Stimulated activated CD8-positive, alpha-beta memory T cell treated with anti-CD3 and anti-CD28 coated beads, Interleukin-7, amount 100 ng/mL, for 24 hours (primary cell): ENCODE data around the gene GALNT16.

Experiments
- DNase-seq: peaks from one replicate; pipeline ENCODE4 v3.0.0-alpha.2; 2020; ENCODE audit warnings: low read depth

The GALNT16 gene

GRCh38 chr14:69339426-69339825 is 79.5 kb downstream of the GALNT16 start:
- DNase-seq, result no peak

- no peak for DNase-seq
Measured at GRCh38 chr14:69342928-69343525, 83.1 kb downstream of the GALNT16 start.

GRCh38 chr14:69344171-69344570 is 84.2 kb downstream of the GALNT16 start:
- DNase-seq, result no peak

GRCh38 chr14:69345402-69345801 is 85.4 kb downstream of the GALNT16 start:
- DNase-seq, result no peak

GRCh38 chr14:69346710-69347109 is 86.8 kb downstream of the GALNT16 start:
- DNase-seq, result no peak

- no peak for DNase-seq
Measured at GRCh38 chr14:69349091-69349777, 89.3 kb downstream of the GALNT16 start.

GRCh38 chr14:69350892-69351291 is 90.9 kb downstream of the GALNT16 start:
- DNase-seq, result no peak

GRCh38 chr14:69351385-69351784 is 91.4 kb downstream of the GALNT16 start:
- DNase-seq, result no peak

- DNase-seq, result no peak
Measured at GRCh38 chr14:69351911-69352310, 92.0 kb downstream of the GALNT16 start.

- no peak for DNase-seq
Measured at GRCh38 chr14:69353168-69353567, 93.2 kb downstream of the GALNT16 start.

- DNase-seq, result peak; percentile 25
Measured at GRCh38 chr14:69354383-69355153, 94.6 kb downstream of the GALNT16 start.

- no peak for DNase-seq
Measured at GRCh38 chr14:69355154-69355597, 95.2 kb downstream of the GALNT16 start.

GRCh38 chr14:69355607-69356281 is 95.8 kb downstream of the GALNT16 start:
- no peak for DNase-seq

GRCh38 chr14:69356903-69357543 is 97.1 kb downstream of the GALNT16 start:
- no peak for DNase-seq

GRCh38 chr14:69357544-69358200 is 97.7 kb downstream of the GALNT16 start:
- no peak for DNase-seq

GRCh38 chr14:69358233-69358963 is 98.4 kb downstream of the GALNT16 start:
- DNase-seq, result no peak

GRCh38 chr14:69358966-69359365 is 99.0 kb downstream of the GALNT16 start:
- no peak for DNase-seq

- DNase-seq, result no peak
Measured at GRCh38 chr14:69360438-69361108, 100.6 kb downstream of the GALNT16 start.

GRCh38 chr14:69363055-69363454 is 103.1 kb downstream of the GALNT16 start:
- no peak for DNase-seq

GRCh38 chr14:69363964-69364363 is 104.0 kb downstream of the GALNT16 start:
- DNase-seq, result no peak
